Stimulated activated CD4-positive, alpha-beta T cell treated with anti-CD3 and anti-CD28 coated beads, TNF-alpha, amount 100 ng/mL, for 24 hours (primary cell): Measurements from ENCODE around the gene SNAP25.

ENCODE experiments used
- DNase-seq, 3 experiments: peaks; one replicate each; pipeline ENCODE4 v3.0.0-alpha.2; 2020; ENCODE audit warnings: low read depth in 3 of 3

The SNAP25 gene

DNA sequence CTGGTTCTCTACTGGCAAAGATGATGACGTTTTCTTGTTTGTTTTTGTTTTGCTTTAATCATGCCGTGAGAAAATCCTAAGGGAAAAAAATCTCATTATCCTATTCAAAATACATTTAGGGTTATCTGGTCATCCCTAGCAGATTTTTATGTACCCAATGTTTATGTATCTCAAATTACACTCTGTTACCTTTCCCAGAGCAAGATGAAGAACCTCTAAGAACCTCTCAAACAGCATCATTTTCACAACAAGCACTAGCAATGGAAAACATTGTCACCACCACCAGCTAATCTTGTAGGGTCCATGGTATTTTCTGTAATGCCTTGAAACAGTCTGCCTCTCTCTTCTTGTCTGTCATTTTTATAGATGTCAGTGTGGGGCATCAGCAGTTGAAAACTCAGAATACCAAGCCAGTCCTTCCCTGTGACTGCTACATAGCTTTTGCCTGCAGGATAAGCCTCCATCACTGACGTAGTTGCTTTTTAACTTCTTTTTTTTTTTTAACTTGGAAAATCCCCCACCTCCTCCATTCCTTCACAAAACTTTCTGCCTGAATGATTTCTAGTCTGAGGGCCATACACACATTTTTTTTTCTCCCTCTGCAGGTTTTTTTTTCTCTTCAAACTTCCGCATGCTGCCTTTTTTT, 2.4 kb upstream of the SNAP25 start:
- no peak for DNase-seq

- no peak for DNase-seq
These were observed 764 bp upstream of the SNAP25 start for GRCh38 chr20:10217721-10218410.

DNA sequence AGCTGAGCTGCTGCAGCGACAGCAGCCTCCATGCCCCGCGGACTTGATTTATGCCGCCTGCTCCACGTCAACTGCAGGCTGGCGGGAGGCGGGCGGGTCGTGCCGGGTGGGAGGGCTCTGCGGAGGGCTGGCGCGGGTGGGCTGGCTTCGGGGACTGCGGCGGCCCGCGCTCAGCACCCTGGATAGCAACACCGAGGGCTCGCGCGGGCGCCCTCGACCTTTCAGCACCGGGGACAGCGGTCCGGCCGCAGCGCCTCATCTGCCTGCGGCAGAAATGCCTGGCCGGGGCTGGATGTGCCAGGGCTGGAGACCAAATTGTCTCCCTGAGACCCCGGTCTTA, 792 bp downstream of the SNAP25 start:
- peak; percentile 18 to 40 (median 18) for DNase-seq

- DNase-seq = no peak
These were observed 1.5 kb downstream of the SNAP25 start for GRCh38 chr20:10219993-10220750.

- no peak for DNase-seq
These were observed 2.4 kb downstream of the SNAP25 start for GRCh38 chr20:10221021-10221420.

GRCh38 chr20:10225439-10226060, 6.9 kb downstream of the SNAP25 start:
- no peak for DNase-seq

GRCh38 chr20:10228330-10228729, 9.7 kb downstream of the SNAP25 start:
- no peak for DNase-seq

DNA sequence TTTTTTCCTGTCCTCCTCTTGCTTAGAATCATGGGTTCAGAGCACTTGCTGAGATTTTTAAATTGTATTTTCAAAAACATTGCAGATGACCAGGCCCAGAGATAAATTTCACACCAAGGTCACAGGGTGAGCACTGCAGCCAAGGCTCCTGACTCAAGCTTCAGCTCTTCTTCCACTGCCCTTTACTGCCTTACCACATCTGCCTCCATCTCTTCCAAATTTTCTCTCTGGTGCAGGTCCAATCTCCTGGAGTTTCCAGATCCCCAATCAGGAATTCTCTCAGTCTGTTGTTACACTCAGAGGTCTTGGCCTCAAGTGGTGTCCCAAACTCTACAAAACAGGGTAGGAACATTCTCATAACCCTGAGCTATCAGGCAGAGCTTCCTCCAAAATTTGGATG, 12.7 kb downstream of the SNAP25 start:
- no peak for DNase-seq

- DNase-seq = no peak
These were observed 18.2 kb downstream of the SNAP25 start for GRCh38 chr20:10236540-10237533.

- no peak for DNase-seq
These were observed 21.3 kb downstream of the SNAP25 start for GRCh38 chr20:10239954-10240353.

- DNase-seq = no peak
These were observed 22.0 kb downstream of the SNAP25 start for GRCh38 chr20:10240655-10241054.

- no peak for DNase-seq
These were observed 23.5 kb downstream of the SNAP25 start for GRCh38 chr20:10242166-10242565.

DNA sequence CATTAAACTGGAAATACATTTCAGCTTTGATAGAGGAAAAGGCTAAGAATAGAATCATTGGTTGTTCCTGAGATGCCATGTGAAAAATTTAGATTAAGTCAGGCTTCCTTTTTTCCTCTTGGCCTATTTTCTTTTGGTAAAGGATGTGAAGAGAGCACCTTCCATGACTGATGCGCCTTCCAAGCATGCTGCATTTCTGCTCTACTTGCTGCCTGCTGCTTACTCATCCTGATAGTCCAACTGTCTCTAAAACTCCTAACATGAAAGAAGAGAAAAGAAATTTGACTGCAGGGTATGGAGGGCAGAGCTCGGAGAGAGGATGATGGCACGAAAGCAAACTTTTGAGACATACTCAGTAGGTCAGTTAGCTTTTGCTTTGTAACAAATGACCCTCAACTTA, 28.8 kb downstream of the SNAP25 start:
- no peak for DNase-seq

DNA sequence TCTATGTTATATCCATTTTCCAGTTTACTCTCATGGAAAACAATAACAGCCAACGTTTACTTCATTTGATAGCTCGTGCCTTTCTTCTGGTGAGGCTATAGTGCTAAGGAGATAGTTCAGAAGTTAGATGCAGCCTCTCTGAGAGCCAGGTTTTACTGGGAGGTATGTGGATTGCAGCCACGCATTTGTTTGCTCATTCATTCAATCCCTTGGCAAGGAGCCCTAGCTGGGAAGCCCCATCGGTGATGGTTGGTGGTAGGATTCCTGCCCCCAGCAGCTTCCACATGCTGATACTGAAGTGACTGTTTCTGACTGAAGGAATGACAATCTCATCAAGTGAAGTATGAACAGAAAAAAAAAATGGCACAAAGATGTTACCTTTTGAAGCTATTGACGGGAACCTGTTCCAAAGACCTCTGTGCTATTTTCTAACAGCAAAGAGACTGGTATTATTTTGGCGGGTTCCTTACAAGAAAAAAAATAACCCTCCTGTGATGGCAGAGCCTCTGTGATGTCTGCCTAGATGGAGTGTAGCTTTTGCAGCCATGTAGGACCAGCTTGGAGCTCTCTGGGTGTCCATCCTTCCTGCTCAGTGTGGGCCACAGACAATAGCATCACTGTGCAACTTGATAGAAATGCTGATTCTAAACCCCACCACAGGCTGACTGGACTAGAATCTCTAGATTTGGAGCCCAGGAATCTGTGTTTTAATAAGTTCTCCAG, 30.6 kb downstream of the SNAP25 start:
- DNase-seq = no peak

DNA sequence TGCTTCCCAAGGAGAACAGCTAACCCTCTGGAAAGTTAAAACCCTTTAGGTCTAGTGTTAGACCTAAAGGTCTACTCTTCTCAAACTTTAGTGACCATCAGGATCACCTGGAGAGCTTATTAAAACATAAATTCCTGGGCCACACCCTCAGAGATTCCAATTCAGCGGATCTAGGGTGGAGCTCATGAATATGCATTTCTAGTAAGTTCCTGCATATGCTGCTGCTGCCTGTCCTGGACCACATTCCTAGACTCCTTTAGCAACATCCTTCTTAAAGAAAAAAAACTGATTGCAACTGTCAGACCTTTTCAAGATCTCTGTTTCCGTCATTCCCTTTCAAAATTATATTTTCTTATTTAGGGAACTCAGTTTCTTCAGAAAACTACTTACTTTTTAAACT, 31.2 kb downstream of the SNAP25 start:
- DNase-seq = no peak

GRCh38 chr20:10250902-10251301, 32.3 kb downstream of the SNAP25 start:
- no peak for DNase-seq

GRCh38 chr20:10253780-10254179, 35.1 kb downstream of the SNAP25 start:
- no peak for DNase-seq

GRCh38 chr20:10255846-10256245, 37.2 kb downstream of the SNAP25 start:
- no peak for DNase-seq

DNA sequence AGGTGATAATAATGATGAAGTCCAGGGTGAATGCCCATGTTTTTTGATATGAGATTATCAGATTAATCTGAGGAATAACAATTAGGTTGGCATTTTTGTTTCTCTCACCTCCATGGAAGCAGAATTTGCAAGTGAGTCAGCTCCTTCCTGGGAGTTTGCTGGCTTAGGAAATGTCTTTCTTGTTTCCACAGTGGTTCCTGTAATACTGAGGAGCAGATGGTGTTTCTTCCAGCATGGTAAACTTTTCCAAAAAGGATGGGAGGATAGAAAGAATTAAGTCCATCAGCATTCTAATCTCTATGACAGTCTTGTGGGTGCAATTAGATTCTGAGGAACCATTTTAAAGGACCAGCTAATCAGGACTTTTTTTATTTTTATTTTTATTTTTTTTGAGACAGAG, 40.5 kb downstream of the SNAP25 start:
- no peak for DNase-seq

GRCh38 chr20:10260316-10260715, 41.7 kb downstream of the SNAP25 start:
- no peak for DNase-seq

DNA sequence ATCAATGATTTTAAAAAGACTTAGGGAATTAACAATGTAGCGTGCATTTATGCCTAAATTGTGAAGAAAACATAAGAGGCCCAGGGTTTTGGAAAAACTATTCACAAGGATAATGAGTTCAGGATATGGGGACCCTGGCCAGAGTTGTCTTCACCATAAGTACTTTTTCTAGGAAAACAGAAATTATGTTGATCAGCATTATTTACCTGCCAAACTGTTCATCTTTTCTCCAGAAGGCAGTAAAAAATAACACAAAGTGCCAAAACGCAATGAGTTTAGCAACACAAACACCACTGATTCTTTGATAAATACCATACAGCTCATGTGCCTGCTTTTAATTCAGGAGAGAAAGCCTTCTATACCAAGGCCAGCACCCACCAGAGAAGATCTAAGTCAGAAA, 43.1 kb downstream of the SNAP25 start:
- DNase-seq = no peak
